Gastrocnemius medialis (tissue), 4 donors: ENCODE results near the gene INSIG1.

Experiments
- POLR2A ChIP-seq, 2 donors: fragments of 450-650 bp; IDR thresholded peaks; one replicate each; pipeline ENCODE4 v1.6.1; 2017; ENCODE audit warnings: antibody characterized with exemption in 2 of 2, mild to moderate bottlenecking in 2 of 2, moderate library complexity in 2 of 2
- TF ChIP-seq, protein P1 (sequence below), 5 experiments: fragments of 450-650 bp in 3 of 5; fragments of 200-600 bp in 2 of 5; sonication (generic) in 2 of 5; IDR thresholded peaks in 4 of 5; conservative IDR thresholded peaks in 1 of 5; 1 replicate in 4 of 5; 2 replicates in 1 of 5; pipeline ENCODE4 v1.5.1; 2016 to 2019; ENCODE audit warnings: antibody characterized with exemption in 5 of 5, mild to moderate bottlenecking in 3 of 5, moderate library complexity in 3 of 5

DNA sequence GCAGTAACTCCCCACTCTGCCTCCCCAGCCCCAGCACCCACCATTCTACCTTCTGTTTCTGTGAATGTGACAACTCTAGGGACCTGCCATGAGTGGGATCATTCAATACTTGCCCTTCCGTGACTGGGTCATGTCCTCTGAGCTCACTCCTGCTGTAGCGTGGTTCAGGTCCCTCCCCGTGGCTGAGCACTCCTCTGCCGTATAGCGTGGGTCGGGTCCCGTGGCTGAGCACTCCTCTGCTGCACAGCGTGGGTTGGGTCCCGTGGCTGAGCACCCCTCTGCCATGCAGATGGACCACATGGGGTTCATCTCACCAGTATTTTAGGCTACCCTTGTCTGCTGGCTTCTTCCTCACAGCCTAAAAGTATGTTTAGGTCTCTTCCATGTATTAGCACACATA is 43.0 kb downstream of the INSIG1 start:
- TF ChIP-seq, protein P1, sequence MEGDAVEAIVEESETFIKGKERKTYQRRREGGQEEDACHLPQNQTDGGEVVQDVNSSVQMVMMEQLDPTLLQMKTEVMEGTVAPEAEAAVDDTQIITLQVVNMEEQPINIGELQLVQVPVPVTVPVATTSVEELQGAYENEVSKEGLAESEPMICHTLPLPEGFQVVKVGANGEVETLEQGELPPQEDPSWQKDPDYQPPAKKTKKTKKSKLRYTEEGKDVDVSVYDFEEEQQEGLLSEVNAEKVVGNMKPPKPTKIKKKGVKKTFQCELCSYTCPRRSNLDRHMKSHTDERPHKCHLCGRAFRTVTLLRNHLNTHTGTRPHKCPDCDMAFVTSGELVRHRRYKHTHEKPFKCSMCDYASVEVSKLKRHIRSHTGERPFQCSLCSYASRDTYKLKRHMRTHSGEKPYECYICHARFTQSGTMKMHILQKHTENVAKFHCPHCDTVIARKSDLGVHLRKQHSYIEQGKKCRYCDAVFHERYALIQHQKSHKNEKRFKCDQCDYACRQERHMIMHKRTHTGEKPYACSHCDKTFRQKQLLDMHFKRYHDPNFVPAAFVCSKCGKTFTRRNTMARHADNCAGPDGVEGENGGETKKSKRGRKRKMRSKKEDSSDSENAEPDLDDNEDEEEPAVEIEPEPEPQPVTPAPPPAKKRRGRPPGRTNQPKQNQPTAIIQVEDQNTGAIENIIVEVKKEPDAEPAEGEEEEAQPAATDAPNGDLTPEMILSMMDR (IDR thresholded peaks at IDR 0.05 in 4 of 5, conservative IDR thresholded peaks at IDR 0.05 in 1 of 5) = no peak
- TF ChIP-seq POLR2A (IDR thresholded peaks at IDR 0.05) = no peak
